Measurements from ENCODE around the gene PLOD2.

GRCh38 chr3:146036281-146036680 is 124.7 kb downstream of the PLOD2 start:
- TF ChIP-seq, protein P1, sequence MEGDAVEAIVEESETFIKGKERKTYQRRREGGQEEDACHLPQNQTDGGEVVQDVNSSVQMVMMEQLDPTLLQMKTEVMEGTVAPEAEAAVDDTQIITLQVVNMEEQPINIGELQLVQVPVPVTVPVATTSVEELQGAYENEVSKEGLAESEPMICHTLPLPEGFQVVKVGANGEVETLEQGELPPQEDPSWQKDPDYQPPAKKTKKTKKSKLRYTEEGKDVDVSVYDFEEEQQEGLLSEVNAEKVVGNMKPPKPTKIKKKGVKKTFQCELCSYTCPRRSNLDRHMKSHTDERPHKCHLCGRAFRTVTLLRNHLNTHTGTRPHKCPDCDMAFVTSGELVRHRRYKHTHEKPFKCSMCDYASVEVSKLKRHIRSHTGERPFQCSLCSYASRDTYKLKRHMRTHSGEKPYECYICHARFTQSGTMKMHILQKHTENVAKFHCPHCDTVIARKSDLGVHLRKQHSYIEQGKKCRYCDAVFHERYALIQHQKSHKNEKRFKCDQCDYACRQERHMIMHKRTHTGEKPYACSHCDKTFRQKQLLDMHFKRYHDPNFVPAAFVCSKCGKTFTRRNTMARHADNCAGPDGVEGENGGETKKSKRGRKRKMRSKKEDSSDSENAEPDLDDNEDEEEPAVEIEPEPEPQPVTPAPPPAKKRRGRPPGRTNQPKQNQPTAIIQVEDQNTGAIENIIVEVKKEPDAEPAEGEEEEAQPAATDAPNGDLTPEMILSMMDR (IDR thresholded peaks at IDR 0.05): no peak
- no peak for TF ChIP-seq POLR2AphosphoS5 (IDR thresholded peaks at IDR 0.05; ENCODE audit: low read depth, low read length)
- TF ChIP-seq TCF7L2 (IDR thresholded peaks at IDR 0.05; ENCODE audit: low read depth, low read length): no peak

Data from Panc1 (cell line).